Activated T-helper 1 cell treated with anti-CD3 and anti-CD28 coated beads, Interleukin-2, amount 50 U/mL, for 16 hours (primary cell): ENCODE measurements around the gene OSBPL1A.

Source experiments
- DNase-seq, 2 donors: peaks; one replicate each; pipeline ENCODE4 v3.0.0-alpha.2; 2020; ENCODE audit warnings: low read depth in 1 of 2, low spot score in 1 of 2

The OSBPL1A gene

GRCh38 chr18:24270358-24270936 lies 127.2 kb downstream of the OSBPL1A start:
- DNase-seq: no peak

DNA sequence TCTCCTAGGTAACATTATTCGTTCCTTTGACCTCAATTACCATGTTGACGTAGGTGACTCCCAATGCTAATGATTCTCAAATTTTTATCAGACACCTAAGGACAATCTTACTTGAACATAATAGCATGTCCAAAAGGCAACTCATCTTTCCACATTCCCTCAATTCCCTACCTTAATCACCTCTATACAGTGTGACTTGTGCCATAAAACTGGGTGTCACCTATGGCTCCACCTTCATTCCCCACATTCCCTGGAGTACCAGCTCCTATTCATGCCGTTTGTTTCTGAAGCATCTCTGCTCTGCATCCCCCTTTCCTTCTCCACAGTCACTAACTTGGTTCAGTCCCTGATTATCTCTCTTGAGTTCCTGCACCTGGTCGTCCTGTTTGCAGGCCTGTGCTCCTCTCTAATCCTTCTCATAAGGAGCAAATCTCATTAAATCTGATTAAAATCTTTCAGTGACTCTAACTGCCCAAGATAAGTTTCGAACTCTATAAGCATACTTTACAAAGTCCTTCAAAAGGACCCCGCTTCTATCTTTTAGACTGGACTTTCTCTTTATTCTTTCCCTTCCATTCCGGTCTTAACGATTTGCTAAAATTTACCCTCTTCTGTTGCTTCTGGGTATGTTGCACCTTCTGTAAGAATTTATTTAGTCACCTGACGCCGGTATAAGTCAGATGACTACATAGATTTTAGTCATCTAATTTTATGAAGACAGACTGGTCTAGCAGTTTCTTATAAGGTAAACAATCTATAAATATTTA lies 128.7 kb downstream of the OSBPL1A start:
- no peak for DNase-seq

DNA sequence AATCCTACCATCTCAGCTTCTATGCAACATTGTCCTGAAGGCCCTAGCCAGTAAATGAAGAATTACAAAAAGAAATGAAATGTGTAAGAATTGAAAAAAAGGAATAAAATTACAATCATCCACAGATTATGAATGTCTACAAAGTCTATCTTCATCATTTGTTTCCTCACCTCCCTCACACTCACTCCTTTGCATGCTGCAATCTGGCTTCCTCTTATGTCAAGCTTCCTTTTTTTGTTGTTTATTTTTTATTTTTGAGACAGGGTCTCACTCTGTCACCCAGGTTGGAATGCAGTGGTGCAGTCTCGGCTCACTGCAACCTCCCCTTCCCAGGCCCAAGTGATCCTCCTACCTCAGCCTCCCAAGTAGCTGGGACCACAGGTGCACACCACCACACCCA lies 129.7 kb downstream of the OSBPL1A start:
- DNase-seq: no peak

DNA sequence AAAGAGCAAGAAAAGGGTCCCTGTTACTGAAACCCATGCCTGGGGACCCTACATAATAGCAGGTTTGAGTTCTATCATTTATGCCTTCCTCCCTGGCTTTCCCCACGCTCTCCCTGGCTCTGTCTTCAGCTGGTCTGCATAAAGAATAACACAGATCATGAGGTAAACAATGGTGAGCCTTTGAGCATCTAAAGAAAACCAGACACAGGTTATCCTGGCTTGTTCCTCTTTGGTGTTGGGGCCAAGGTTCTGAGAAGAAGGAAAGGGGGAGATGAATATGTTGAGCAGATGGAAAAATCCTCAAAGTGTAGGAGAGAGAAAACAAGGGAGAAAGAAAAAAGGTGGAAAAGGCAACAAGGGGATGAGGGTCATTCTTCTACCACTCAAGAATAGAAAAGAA lies 131.5 kb downstream of the OSBPL1A start:
- DNase-seq: no peak

- no peak for DNase-seq
Measured at GRCh38 chr18:24265502-24266064, 132.0 kb downstream of the OSBPL1A start.

- no peak for DNase-seq
Measured at GRCh38 chr18:24263050-24263449, 134.6 kb downstream of the OSBPL1A start.

- no peak for DNase-seq
Measured at GRCh38 chr18:24262087-24262486, 135.5 kb downstream of the OSBPL1A start.

DNA sequence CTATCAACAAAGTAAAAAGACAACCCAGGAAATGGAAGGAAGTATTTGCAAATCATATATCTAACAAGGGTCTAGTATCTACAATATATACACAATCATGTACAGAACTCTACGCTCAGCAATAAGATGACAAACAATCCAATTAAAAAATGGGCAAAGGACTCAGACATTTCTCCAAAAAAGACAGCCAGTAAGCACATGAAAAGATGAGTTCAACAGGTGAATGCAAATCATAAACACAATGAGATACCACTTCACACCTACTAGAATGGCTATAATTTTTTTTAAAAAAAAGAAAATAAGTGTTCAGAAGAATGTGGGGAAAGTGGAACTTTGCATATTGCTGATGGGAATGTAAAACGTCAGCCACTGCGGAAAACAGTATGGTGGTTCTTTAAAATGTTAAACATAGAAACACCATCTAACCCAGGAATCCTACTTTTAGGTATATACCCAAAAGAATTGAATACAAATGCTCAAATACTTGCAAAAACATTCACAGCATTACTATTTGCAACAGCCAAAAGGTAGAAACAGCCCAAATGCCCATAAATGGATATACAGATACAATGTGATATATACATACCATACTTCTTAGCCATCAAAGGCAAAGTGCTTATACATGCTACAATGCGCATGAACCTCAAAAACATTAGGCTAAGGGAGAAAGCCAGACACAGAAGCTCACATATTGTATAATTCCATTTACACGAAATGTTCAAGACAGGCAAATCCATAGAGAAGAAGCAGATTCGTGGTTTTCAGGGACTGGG lies 137.6 kb downstream of the OSBPL1A start:
- DNase-seq: no peak

DNA sequence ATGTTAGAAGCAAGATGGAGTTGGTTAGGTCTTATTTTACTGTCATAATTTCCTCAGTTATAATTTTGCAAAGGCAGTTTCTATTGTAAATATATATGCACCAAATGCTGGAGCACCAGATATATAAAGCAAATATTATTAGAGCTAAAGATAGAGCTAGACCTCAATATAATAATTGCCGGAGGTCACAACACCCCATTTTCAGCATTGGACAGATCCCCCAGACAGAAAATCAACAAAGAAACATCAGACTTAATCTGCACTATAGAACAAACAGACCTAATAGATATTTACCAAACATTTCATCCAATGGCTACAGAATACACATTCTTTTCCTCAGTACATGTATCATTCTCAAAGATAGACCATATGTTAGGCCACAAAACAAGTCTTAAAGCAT lies 143.6 kb downstream of the OSBPL1A start:
- DNase-seq: no peak

DNA sequence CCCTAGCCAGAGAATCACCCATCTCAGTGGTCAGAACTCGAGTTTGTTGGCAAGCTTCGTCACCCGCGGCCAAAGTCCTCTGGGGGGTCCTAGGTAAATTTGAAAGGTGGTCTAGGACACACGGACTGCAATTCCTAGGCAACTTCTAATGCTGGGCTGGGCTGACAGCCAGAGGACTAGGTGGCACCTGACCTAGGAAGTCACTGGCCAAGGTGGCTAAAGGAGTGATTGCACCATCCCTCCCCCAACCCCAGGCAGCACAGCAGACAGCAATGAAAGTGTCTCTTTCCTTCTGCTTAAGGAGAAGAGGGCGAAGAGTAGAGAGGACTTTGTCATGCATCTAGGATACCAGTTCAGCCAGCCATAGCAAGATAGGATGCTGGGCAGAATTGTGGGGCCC lies 147.9 kb downstream of the OSBPL1A start:
- DNase-seq: no peak

- no peak for DNase-seq
Measured at GRCh38 chr18:24248359-24248758, 149.3 kb downstream of the OSBPL1A start.

- DNase-seq: no peak
Measured at GRCh38 chr18:24246143-24246542, 151.5 kb downstream of the OSBPL1A start.

GRCh38 chr18:24244698-24245097 lies 152.9 kb downstream of the OSBPL1A start:
- DNase-seq: no peak

DNA sequence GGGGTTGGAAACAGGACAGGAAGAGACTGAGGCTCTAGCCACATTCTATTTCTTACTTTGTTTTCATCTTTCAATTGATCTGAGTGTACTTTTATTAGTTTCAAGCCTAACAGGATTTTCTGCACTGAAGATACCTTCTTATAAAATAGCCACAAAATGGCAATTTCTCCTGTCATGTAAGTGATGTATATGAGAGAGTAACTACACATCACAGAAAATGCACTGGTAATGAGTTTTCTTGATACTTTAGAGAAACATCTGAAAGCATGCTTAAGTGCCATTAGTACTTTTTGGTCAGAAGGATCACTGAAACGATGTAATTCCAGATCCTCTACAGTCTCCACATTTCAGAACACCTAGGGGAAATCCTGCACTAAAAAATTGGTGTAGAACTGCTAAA lies 153.9 kb downstream of the OSBPL1A start:
- no peak for DNase-seq

DNA sequence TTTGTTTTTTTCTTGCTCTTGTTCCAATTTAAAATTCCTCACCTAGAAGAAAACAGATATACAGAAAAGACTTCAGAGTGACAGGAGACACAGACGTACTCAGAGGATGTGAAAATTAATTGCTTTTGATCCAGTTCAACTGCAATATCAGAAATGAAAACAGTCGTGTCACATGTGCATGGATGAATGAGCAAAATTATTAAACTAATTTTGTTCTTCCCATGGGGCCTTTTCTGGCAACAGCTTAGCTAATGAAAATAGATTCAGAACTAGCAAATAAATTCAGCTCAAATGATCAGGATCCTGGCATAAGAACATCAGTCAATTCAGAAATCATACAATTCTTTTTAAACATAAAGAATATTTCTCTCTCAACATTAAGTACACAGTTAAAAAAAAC lies 158.3 kb downstream of the OSBPL1A start:
- DNase-seq: no peak

- no peak for DNase-seq
Measured at GRCh38 chr18:24238387-24238786, 159.2 kb downstream of the OSBPL1A start.

DNA sequence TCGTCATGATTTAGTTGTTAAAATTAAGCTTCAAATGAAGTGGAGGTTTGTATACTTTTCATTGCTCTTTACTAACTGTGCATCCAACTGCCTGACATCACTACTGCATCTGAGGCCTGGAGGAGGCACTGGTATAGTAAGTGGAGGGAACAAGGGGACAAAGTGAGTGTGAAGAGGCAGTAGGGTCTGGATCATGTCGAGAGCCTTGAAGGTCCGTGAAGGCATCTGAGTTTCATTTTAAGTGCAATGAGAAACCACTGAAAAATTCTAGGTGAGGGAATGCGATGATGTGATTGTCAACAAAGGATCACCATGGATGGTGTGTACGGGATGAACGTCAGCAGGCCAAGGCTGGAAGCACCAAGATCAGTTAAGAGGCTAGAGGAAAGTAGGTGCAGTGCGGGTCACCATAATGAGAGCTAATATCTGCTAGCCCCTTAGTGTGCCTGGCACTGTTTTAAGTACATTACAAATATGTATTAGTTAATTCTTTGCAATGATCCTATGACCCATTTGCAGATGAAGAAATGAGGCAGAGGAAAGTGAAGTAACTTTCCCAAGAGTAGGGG lies 162.7 kb downstream of the OSBPL1A start:
- no peak for DNase-seq

DNA sequence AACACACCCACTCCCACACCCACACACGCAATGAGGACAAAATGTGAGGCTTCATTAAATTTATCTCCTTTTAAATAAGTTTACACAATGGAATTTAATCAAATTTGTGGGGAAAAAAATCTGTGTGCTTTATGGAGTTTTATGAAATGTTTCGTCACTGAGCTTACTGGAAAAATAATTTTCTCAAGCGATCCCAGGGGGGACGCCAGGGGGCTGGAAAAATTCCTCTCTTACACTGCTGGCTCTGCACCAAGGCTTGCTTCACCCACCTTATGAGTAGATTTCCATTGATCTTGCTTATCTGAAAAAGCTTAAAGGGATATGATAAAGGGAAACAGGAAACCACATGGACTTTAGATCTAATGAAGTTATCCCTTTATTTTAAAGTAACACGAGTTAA lies 163.3 kb downstream of the OSBPL1A start:
- DNase-seq: no peak

DNA sequence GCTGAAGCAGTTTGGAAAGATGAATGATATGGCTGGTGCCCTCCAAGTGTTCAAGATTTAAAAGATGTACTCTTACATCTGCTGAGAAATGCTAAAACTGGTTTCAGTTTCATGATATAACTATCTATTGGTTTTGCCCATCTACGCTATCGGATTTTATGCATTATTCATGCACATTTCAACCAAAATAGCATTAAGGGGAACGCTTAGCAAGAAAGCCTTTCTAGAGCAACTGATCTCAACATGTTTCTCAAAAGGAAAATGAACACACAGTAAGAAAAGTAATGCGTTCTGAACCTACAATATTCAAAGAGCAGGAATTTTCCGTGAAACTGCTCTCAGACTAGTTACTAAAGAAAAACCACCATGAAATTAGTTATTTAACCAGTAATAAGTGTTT lies 164.8 kb downstream of the OSBPL1A start:
- DNase-seq: no peak

- DNase-seq: no peak
Measured at GRCh38 chr18:24231773-24232735, 165.6 kb downstream of the OSBPL1A start.
